ENCODE results near the gene LAMP5. TPM values are rescaled to one million over a fixed set of nuclear protein-coding genes. Genes with fewer than 3 reads are reported as not detected.

Gene LAMP5
- total RNA-seq, 6 experiments from 2014 or later = 0.10 TPM; not detected in 5

- H3K36me3 ChIP-seq = no peaks in the 10 kb centered on the region
- H3K9me3 ChIP-seq = no peaks in the 10 kb centered on the region
- TF ChIP-seq, protein P1, sequence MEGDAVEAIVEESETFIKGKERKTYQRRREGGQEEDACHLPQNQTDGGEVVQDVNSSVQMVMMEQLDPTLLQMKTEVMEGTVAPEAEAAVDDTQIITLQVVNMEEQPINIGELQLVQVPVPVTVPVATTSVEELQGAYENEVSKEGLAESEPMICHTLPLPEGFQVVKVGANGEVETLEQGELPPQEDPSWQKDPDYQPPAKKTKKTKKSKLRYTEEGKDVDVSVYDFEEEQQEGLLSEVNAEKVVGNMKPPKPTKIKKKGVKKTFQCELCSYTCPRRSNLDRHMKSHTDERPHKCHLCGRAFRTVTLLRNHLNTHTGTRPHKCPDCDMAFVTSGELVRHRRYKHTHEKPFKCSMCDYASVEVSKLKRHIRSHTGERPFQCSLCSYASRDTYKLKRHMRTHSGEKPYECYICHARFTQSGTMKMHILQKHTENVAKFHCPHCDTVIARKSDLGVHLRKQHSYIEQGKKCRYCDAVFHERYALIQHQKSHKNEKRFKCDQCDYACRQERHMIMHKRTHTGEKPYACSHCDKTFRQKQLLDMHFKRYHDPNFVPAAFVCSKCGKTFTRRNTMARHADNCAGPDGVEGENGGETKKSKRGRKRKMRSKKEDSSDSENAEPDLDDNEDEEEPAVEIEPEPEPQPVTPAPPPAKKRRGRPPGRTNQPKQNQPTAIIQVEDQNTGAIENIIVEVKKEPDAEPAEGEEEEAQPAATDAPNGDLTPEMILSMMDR (IDR thresholded peaks at IDR 0.05) = no peak
- TF ChIP-seq POLR2A (IDR thresholded peaks at IDR 0.05) = no peak
- H3K27me3 ChIP-seq = peaks cover 3 to 6% of the 10 kb centered on the region in 2 donors
- intact Hi-C loops (cut with DNase I) = no loop called here
- ATAC-seq = no peak
- no peaks in the 10 kb centered on the region for H3K4me1 ChIP-seq
- 5% methylated on average over 19 of the region's 28 CpGs for whole genome bisulfite sequencing (ENCODE audit: insufficient coverage, low coverage, low lambda C conversion rate, missing lambda C conversion rate)
- H3K27ac ChIP-seq = no peak overlapping the region
- H3K4me3 ChIP-seq = no peak overlapping the region
- DNase-seq = no peak
Observed at GRCh38 chr20:9516234-9516871, 2.0 kb downstream of the LAMP5 start.

DNA sequence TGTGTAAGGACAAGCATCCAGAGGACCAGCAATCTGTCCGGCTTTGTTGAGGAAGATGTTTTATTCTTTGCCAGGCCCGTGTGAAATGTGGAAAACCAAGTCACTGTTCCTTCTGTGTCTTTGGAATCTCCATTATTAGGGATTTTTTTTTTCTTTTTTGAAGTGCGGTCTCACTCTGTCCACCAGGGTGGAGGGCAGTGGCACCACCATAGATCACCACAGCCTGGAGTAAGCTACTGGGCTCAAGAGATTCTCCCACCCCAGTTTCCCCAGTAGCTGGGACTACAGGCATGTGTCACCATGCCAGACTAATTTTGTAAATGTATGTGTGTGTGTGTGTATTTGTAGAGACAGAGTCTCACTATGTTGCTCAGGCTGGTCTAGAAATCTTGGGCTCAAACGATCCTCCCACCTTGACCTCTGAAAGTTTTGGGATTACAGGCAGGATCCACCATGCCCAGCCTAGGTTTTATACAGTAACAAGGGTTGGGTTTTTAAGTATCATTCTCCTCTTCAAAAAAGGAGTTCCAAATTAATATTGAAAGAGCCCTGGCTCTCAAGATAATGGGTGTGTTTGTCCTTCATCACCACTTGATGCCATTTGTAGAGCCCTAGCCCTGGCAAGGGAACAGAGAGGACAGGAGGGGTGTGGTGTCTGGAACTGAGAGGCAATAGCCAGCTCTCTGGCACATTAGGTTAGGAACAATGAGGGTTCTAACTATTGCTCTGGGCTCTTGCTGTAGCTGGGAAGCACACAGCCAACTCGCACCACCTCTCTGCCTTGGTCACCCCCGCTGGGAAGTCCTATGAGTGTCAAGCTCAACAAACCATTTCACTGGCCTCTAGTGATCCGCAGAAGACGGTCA lies 3.1 kb downstream of the LAMP5 start:
- Histone ChIP-seq H3K4me3 (no peak overlapping the region), H3K9me3 (no peaks in the 10 kb centered on the region), H3K36me3 (no peaks in the 10 kb centered on the region), H3K27me3 (no peaks in the 10 kb centered on the region), H3K4me1 (no peaks in the 10 kb centered on the region), H3K27ac (no peak overlapping the region)
- ATAC-seq = no peak
- 30% methylated on average over 8 of the region's 8 CpGs for WGBS (ENCODE audit: insufficient coverage, low coverage, low lambda C conversion rate, missing lambda C conversion rate)
- intact Hi-C loops (cut with DNase I) = no loop called here
- no peak for TF ChIP-seq POLR2A (IDR thresholded peaks at IDR 0.05)
- TF ChIP-seq, protein P1 (IDR thresholded peaks at IDR 0.05) = no peak
- no peak for DNase-seq

DNA sequence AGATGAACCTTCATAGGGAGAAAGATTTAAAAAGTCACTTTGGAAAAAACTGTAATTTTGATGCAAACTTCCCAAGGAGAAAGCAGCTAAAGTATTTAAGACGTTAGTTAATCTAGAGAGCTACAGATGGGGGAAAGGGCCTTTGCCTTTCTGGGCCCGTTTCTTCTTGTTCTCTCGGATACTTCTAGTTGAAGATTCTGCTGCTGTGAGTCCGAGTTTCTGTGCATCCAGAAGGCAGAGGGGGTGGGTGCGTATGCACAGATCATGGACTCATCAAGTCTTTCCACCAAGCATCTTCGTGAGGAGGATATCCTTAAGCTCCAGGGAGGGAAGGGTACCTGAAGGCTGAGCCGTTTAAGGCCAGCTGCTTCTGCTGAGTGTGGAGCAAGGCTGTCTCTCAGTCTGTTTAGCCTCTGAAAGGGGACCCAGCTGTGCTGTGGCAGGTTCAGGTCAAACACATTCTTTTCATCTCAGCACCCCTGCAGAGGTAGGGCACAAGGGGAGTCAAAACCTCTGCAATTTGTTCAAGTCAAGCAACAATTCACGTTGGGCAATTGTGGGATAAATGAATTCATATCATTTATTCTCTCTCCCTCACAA lies 4.3 kb downstream of the LAMP5 start:
- H3K27me3 ChIP-seq = no peaks in the 10 kb centered on the region
- no peak for ATAC-seq
- TF ChIP-seq, protein P1 (IDR thresholded peaks at IDR 0.05) = no peak
- TF ChIP-seq POLR2A (IDR thresholded peaks at IDR 0.05) = no peak

GRCh38 chr20:9520086-9520485 lies 5.7 kb downstream of the LAMP5 start:
- ATAC-seq (no peak), DNase-seq (no peak)
- Histone ChIP-seq H3K36me3 (no peaks in the 10 kb centered on the region), H3K27ac (no peak overlapping the region), H3K9me3 (no peaks in the 10 kb centered on the region), H3K27me3 (no peaks in the 10 kb centered on the region), H3K4me1 (no peaks in the 10 kb centered on the region), H3K4me3 (no peak overlapping the region)
- intact Hi-C loops (cut with DNase I) = no loop called here
- TF ChIP-seq, protein P1 (IDR thresholded peaks at IDR 0.05) = no peak
- TF ChIP-seq POLR2A (IDR thresholded peaks at IDR 0.05) = no peak
- WGBS (ENCODE audit: insufficient coverage, low coverage, low lambda C conversion rate, missing lambda C conversion rate) = 38% methylated on average over 4 of the region's 4 CpGs

More for the DNA sequence above, 4.3 kb downstream of the LAMP5 start:
- H3K4me3 ChIP-seq = no peak overlapping the region
- DNase-seq = no peak
- no peak overlapping the region for H3K27ac ChIP-seq
- no peaks in the 10 kb centered on the region for H3K36me3 ChIP-seq
- intact Hi-C loops (cut with DNase I) = no loop called here
- no peaks in the 10 kb centered on the region for H3K4me1 ChIP-seq
- 17% methylated on average over 7 of the region's 8 CpGs for WGBS (ENCODE audit: insufficient coverage, low coverage, low lambda C conversion rate, missing lambda C conversion rate)
- H3K9me3 ChIP-seq = no peaks in the 10 kb centered on the region
